Sigmoid colon (tissue), 7 donors: ENCODE measurements around the gene IRAK1BP1. TPM values are rescaled to one million over a fixed set of nuclear protein-coding genes. Genes with fewer than 3 reads are reported as not detected.

ENCODE experiments used
- DNase-seq: peaks from one replicate; pipeline ENCODE4 v3.0.0-alpha.2; 2019
- H3K27ac ChIP-seq, 4 donors: fragments of 200-600 bp; sonication (generic); one replicate each; pipeline ENCODE4 v1.5.1; 2016 to 2019; ENCODE audit warnings: mild to moderate bottlenecking in 1 of 4
- H3K27me3 ChIP-seq, 3 donors: fragments of 200-600 bp; sonication (generic); one replicate each; pipeline ENCODE4 v1.5.1; 2019; ENCODE audit warnings: mild to moderate bottlenecking in 1 of 3
- H3K36me3 ChIP-seq, 4 donors: fragments of 200-600 bp; sonication (generic); one replicate each; pipeline ENCODE4 v1.5.1; 2016 to 2019
- H3K4me1 ChIP-seq, 4 donors: fragments of 200-600 bp; sonication (generic); one replicate each; pipeline ENCODE4 v1.5.1; 2017 to 2019
- H3K4me3 ChIP-seq, 4 donors: fragments of 200-600 bp; sonication (generic); one replicate each; pipeline ENCODE4 v1.5.1; 2017 to 2019; ENCODE audit warnings: mild to moderate bottlenecking in 2 of 4, moderate library complexity in 1 of 4
- H3K9me3 ChIP-seq, 4 donors: fragments of 200-600 bp in 3 of 4; sonication (generic) in 3 of 4; one replicate each; pipeline versions ENCODE4 v1.5.1 to v1.6.1; 2013 to 2019
- EP300 ChIP-seq, 4 donors: sonication (generic); formaldehyde crosslinking; IDR thresholded peaks; one replicate each; pipeline ENCODE4 v1.6.1; 2017; ENCODE audit warnings: antibody characterized with exemption in 4 of 4
- POLR2A ChIP-seq, 2 donors: fragments of 450-650 bp; IDR thresholded peaks; one replicate each; pipeline ENCODE4 v1.6.1; 2016; ENCODE audit warnings: antibody characterized with exemption in 2 of 2, mild to moderate bottlenecking in 2 of 2, moderate library complexity in 2 of 2
- POLR2AphosphoS5 ChIP-seq, 4 donors: sonication (generic); formaldehyde crosslinking; IDR thresholded peaks; one replicate each; pipeline ENCODE4 v1.6.1; 2017; ENCODE audit warnings: antibody characterized with exemption in 4 of 4
- WGBS, 2 donors: extraction: QIAGEN DNeasy Blood & Tissue Kit; methylation state at CpG; one replicate each; pipeline ENCODE4 v1.1.7; 2013; 5-methylcytosine and 5-hydroxymethylcytosine counted together
- intact Hi-C: fragments of 100-400 bp; cut with DNase I; formaldehyde crosslinking; loops from one replicate; pipeline ENCODE4 v1.15.1; 2023
- polyA plus RNA-seq, 3 donors: library from polyadenylated mRNA; stranded (reverse); fragments of 200-250 nt; gene quantifications; one replicate each; pipeline ENCODE4 v1.2.3, GENCODE V29; 2013
- total RNA-seq, 4 donors: library from RNA; depleted of rRNA; stranded (reverse); fragments of >200 nt; gene quantifications; one replicate each; pipeline ENCODE4 v1.1.0, GENCODE V29; 2016
- TF ChIP-seq, protein P1 (sequence below), 4 experiments: fragments of 450-650 bp in 3 of 4; fragments of 200-600 bp in 1 of 4; IDR thresholded peaks; one replicate each; pipeline ENCODE4 v1.5.1; 2016 to 2019; ENCODE audit warnings: antibody characterized with exemption in 4 of 4, mild to moderate bottlenecking in 3 of 4, moderate library complexity in 2 of 4
- donor health status: healthy with polysubstance abuse.
- donor health status: Bipolar disorder and iron deficiency.
- donor health status: healthy.

The IRAK1BP1 gene
- total and polyA plus RNA-seq, 7 donors: 0.46 to 8.2 (median 4.9) TPM

DNA sequence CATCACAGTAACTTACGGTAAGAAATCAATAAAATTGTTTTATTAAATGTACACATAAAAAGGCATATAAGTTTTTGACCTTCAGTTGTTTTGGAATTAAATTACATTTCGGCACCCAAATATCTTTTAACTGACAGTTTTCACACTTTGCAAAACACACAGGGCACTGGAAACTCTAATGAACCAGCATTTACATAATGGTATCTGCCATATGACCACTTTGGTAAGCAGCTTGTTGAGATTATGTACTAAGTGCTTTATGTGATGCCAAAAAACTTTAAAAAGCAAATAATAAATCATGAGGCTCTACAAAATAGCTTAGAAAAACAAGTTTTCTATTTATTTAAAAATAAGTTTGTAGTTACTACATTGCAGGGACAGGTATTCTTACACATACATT is 68.2 kb downstream of the IRAK1BP1 start:
- Histone ChIP-seq H3K36me3 (peaks cover 0 to 30% (median 6%) of the 10 kb centered on the region in 4 donors), H3K27ac (no peak overlapping the region), H3K4me3 (no peak overlapping the region), H3K27me3 (no peaks in the 10 kb centered on the region), H3K4me1 (peaks cover 0 to 7% (median 0%) of the 10 kb centered on the region in 4 donors), H3K9me3 (peaks cover 0 to 5% (median 0%) of the 10 kb centered on the region in 4 donors)
- intact Hi-C loops: no loop called here
- WGBS, 2 donors: 97% methylated on average over 2 of the region's 2 CpGs
- TF ChIP-seq POLR2A (IDR thresholded peaks at IDR 0.05) (no peak), EP300 (IDR thresholded peaks at IDR 0.05) (no peak), POLR2AphosphoS5 (IDR thresholded peaks at IDR 0.05) (no peak)
- TF ChIP-seq, protein P1, sequence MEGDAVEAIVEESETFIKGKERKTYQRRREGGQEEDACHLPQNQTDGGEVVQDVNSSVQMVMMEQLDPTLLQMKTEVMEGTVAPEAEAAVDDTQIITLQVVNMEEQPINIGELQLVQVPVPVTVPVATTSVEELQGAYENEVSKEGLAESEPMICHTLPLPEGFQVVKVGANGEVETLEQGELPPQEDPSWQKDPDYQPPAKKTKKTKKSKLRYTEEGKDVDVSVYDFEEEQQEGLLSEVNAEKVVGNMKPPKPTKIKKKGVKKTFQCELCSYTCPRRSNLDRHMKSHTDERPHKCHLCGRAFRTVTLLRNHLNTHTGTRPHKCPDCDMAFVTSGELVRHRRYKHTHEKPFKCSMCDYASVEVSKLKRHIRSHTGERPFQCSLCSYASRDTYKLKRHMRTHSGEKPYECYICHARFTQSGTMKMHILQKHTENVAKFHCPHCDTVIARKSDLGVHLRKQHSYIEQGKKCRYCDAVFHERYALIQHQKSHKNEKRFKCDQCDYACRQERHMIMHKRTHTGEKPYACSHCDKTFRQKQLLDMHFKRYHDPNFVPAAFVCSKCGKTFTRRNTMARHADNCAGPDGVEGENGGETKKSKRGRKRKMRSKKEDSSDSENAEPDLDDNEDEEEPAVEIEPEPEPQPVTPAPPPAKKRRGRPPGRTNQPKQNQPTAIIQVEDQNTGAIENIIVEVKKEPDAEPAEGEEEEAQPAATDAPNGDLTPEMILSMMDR (IDR thresholded peaks at IDR 0.05): no peak
- DNase-seq: no peak

DNA sequence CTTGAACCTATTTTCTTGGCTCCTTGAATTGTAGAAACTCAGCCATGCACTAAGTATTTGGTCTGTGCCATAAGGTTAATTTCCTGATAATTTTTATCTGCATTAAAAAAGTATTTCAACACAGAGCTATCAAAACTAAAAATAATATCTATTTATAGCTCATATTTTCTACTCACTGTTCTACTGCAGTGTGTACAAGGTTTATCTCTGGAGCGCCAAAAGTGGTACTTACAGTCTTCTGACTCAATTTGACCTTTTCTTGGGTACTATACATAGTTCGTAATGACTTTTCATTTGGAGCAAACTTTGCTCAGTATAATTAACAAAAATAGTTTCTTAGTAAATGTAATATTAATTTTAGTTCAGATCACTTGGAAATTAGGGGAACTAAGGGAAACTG is 69.2 kb downstream of the IRAK1BP1 start:
- peaks cover 0 to 7% (median 0%) of the 10 kb centered on the region in 4 donors for H3K4me1 ChIP-seq
- no peak overlapping the region for H3K27ac ChIP-seq
- 97 to 99% methylated on average over 2 of the region's 2 CpGs for WGBS, 2 donors
- TF ChIP-seq POLR2AphosphoS5 (IDR thresholded peaks at IDR 0.05) (no peak), POLR2A (IDR thresholded peaks at IDR 0.05) (no peak), EP300 (IDR thresholded peaks at IDR 0.05) (no peak)
- TF ChIP-seq, protein P1 (IDR thresholded peaks at IDR 0.05): no peak
- intact Hi-C loops: no loop called here
- peaks cover 0 to 5% (median 0%) of the 10 kb centered on the region in 4 donors for H3K9me3 ChIP-seq
- no peaks in the 10 kb centered on the region for H3K27me3 ChIP-seq
- DNase-seq: no peak
- no peak overlapping the region for H3K4me3 ChIP-seq
- H3K36me3 ChIP-seq: peaks cover 6 to 39% (median 10%) of the 10 kb centered on the region in 4 donors

DNA sequence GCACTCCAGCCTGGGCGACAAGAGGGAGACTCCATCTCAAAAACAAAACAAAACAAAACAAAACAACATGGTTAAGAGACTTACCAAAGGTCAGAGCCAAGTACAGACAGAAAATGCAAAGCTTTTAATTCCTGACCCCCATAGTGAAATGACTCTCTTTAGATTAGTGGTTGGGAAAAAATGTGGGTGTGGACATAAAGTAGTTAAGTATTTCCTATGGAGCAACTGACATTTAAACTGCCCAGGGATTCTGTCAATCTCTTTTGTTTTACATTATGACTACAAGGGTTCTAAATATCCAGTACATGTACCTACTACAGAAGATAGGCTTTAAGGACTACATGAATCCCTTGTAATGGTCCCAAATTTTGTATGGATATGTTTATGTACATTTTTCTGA is 75.1 kb downstream of the IRAK1BP1 start:
- intact Hi-C loops: no loop called here
- Histone ChIP-seq H3K36me3 (peaks cover 9 to 91% (median 26%) of the 10 kb centered on the region in 4 donors), H3K27ac (no peak overlapping the region), H3K27me3 (no peaks in the 10 kb centered on the region), H3K9me3 (no peaks in the 10 kb centered on the region), H3K4me3 (no peak overlapping the region), H3K4me1 (peaks cover 0 to 5% (median 0%) of the 10 kb centered on the region in 4 donors)
- DNase-seq: no peak
- WGBS, 2 donors: 93 to 97% methylated on average over 1 of the region's 1 CpG
- no peak for TF ChIP-seq POLR2AphosphoS5 (IDR thresholded peaks at IDR 0.05)
- no peak for TF ChIP-seq POLR2A (IDR thresholded peaks at IDR 0.05)
- TF ChIP-seq, protein P1 (IDR thresholded peaks at IDR 0.05): no peak
- TF ChIP-seq EP300 (IDR thresholded peaks at IDR 0.05): no peak

DNA sequence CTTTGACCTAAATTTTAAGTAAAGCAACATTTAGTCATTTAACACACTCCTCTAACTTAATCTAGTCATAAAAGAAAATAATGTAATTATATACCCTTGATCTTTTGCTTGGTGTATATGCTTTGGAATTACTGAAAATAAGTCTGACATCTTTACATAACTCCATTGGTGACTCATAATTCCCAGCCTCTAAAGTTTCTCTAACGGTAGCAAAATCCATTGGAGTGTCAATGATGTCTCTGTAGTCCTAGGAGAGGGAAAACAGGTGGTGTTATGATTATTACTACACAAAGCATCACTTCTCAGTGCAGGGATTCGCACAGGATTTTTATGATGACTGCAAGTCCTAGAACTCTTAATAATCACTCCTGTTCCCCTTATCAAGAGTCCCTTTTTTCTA is 80.2 kb downstream of the IRAK1BP1 start:
- intact Hi-C loops: no loop called here
- H3K27me3 ChIP-seq: no peaks in the 10 kb centered on the region
- TF ChIP-seq EP300 (IDR thresholded peaks at IDR 0.05): no peak
- TF ChIP-seq, protein P1 (IDR thresholded peaks at IDR 0.05): no peak
- TF ChIP-seq POLR2A (IDR thresholded peaks at IDR 0.05): no peak
- no peak for TF ChIP-seq POLR2AphosphoS5 (IDR thresholded peaks at IDR 0.05)

DNA sequence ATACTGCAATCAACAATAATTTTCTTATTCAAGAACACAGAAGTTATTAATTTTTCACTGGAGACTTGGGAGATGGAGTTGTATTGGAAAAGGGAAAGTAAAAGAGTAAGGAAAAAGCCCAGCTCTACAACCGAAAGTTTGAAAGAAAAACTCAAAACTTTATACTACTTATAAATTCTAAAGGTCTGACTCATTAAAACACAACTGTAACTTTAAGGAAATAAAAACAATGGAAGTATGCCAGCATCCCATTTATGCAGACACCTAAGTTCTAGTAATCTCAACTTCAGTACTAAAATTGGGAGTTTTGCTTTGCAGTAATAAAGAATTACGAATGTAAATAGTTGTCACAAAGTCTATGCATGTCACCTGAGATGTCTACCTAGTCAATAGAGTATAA is 80.6 kb downstream of the IRAK1BP1 start:
- peaks cover 0 to 5% (median 2%) of the 10 kb centered on the region in 4 donors for H3K9me3 ChIP-seq
- 70 to 83% methylated on average over 2 of the region's 2 CpGs for WGBS, 2 donors
- H3K4me1 ChIP-seq: no peaks in the 10 kb centered on the region
- peaks cover 15 to 99% (median 34%) of the 10 kb centered on the region in 4 donors for H3K36me3 ChIP-seq
- DNase-seq: no peak
- no peak for TF ChIP-seq POLR2A (IDR thresholded peaks at IDR 0.05)
- no peak for TF ChIP-seq EP300 (IDR thresholded peaks at IDR 0.05)
- no peaks in the 10 kb centered on the region for H3K27me3 ChIP-seq
- no peak overlapping the region for H3K4me3 ChIP-seq
- intact Hi-C loops: no loop called here
- H3K27ac ChIP-seq: no peak overlapping the region

More for the DNA sequence above, 80.2 kb downstream of the IRAK1BP1 start:
- DNase-seq: no peak
- Histone ChIP-seq H3K4me3 (no peak overlapping the region), H3K4me1 (no peaks in the 10 kb centered on the region), H3K36me3 (peaks cover 16 to 99% (median 31%) of the 10 kb centered on the region in 4 donors), H3K9me3 (peaks cover 0 to 5% (median 2%) of the 10 kb centered on the region in 4 donors), H3K27ac (no peak overlapping the region)
- 85% methylated on average over 2 of the region's 2 CpGs for WGBS, 2 donors
